Heart right ventricle (tissue), 16 donors: ENCODE measurements around the gene TRIM66. TPM values are rescaled to one million over a fixed set of nuclear protein-coding genes. Genes with fewer than 3 reads are reported as not detected.

ENCODE experiments used
- ATAC-seq, 8 donors: fragments of 200-7000 bp; cut with Tn5 transposase; one replicate each; pipeline ENCODE4 v1.9.1; 2020; ENCODE audit warnings: mild to moderate bottlenecking in 8 of 8, moderate library complexity in 8 of 8, moderate number of reproducible peaks in 1 of 8
- DNase-seq, 2 donors: peaks; one replicate each; pipeline ENCODE4 v3.0.0-alpha.2; 2020
- H3K27ac ChIP-seq, 10 donors: fragments of 200-600 bp; sonication (generic) in 2 of 10; one replicate each; pipeline versions ENCODE4 v1.5.0 to v1.8.0; 2020 to 2022; ENCODE audit warnings: mild to moderate bottlenecking in 3 of 10
- H3K27me3 ChIP-seq, 7 donors: fragments of 200-600 bp; one replicate each; pipeline ENCODE4 v1.8.0; 2021 to 2022; ENCODE audit warnings: mild to moderate bottlenecking in 2 of 7
- H3K36me3 ChIP-seq, 9 donors: fragments of 200-600 bp; sonication (generic) in 1 of 9; one replicate each; pipeline versions ENCODE4 v1.5.0 to v1.8.0; 2020 to 2022; ENCODE audit warnings: mild to moderate bottlenecking in 2 of 9
- H3K4me1 ChIP-seq, 9 donors: fragments of 200-600 bp; sonication (generic) in 1 of 9; one replicate each; pipeline versions ENCODE4 v1.5.0 to v1.8.0; 2020 to 2022; ENCODE audit warnings: mild to moderate bottlenecking in 4 of 9
- H3K4me3 ChIP-seq, 10 donors: fragments of 200-600 bp; sonication (generic) in 2 of 10; one replicate each; pipeline versions ENCODE4 v1.5.0 to v1.8.0; 2020 to 2022; ENCODE audit warnings: mild to moderate bottlenecking in 7 of 10, moderate library complexity in 2 of 10
- H3K9me3 ChIP-seq, 11 donors: fragments of 200-600 bp in 10 of 11; sonication (generic) in 2 of 11; one replicate each; pipeline versions ENCODE4 v1.5.0 to v1.8.0; 2013 to 2022; ENCODE audit warnings: mild to moderate bottlenecking in 2 of 11, control low read depth in 1 of 11, moderate library complexity in 1 of 11
- WGBS, 2 donors: extraction: QIAGEN DNeasy Blood & Tissue Kit; methylation state at CpG; one replicate each; pipeline ENCODE4 v1.1.7; 2013; ENCODE audit warnings: inconsistent platforms in 1 of 2; 5-methylcytosine and 5-hydroxymethylcytosine counted together
- intact Hi-C, 10 donors: fragments of 100-400 bp; cut with DNase I; formaldehyde crosslinking; loops; one replicate each; pipeline versions ENCODE4 v1.11.1 to v1.14.2; 2022
- polyA plus RNA-seq, 2 donors: library from polyadenylated mRNA; stranded (reverse); fragments of 200-250 nt; gene quantifications; one replicate each; pipeline ENCODE4 v1.2.3, GENCODE V29; 2013
- total RNA-seq, 10 donors: library from RNA; stranded (reverse); fragmentation: NEBNext Ultra II Directional in 3 of 10; extraction: Animal tissue kit (Norgen Biotek cat#: 25700) in 3 of 10; gene quantifications; one replicate each; pipeline versions ENCODE4 v1.2.1 to v1.2.4, GENCODE V29; 2021 to 2023
- TF ChIP-seq, protein P1 (sequence below), 9 donors: fragments of 200-600 bp; sonication (generic) in 2 of 9; IDR thresholded peaks; one replicate each; pipeline versions ENCODE4 v1.5.0 to v1.8.0; 2021 to 2022; ENCODE audit warnings: antibody characterized with exemption in 9 of 9, mild to moderate bottlenecking in 5 of 9, moderate library complexity in 1 of 9
- donor health status: Arrhythmogenic right ventricular cardiomyopathy.
- donor health status: ischemic (EF 13 %, LVEDD 7.1; RV severe dilation, severe dysfunction).
- donor health status: healthy with polysubstance abuse.
- donor health status: DM: no; HTN: yes; CAD: no.
- donor health status: DM: no; HTN: no; CAD: no.
- donor health status: ischemic (EF 25% LVEDD 6.9; RV normal size, moderate dysfunction).
- donor health status: ischemic (EF 25% LVEDD 5.7; RV mildly dilated, moderate dysfunction).
- donor health status: healthy.
- donor health status: DM: yes; HTN: yes; CAD: no.
- donor health status: Ischemic cardiomyopathy.
- donor health status: ischemic (EF 35%, LVEDD 5.7; RV mildly dilated, moderate dysfunction).
- donor health status: nonischemic (EF 11% LVEDD 7.7; RV severe dilation, severe dysfunction).
- donor health status: DM: yes; HTN: yes; CAD: no.
- donor health status: PGD.
- donor health status: ischemic (EF 29% LVEDD 5.4; RV normal size, mild dysfunction).
- donor health status: nonischemic (EF 23%, LVEDD 6.1; RV moderate dilation, normal function).

TRIM66 gene
- total and polyA plus RNA-seq, 12 donors, result 0.33 to 7.4 (median 2.8) TPM

DNA sequence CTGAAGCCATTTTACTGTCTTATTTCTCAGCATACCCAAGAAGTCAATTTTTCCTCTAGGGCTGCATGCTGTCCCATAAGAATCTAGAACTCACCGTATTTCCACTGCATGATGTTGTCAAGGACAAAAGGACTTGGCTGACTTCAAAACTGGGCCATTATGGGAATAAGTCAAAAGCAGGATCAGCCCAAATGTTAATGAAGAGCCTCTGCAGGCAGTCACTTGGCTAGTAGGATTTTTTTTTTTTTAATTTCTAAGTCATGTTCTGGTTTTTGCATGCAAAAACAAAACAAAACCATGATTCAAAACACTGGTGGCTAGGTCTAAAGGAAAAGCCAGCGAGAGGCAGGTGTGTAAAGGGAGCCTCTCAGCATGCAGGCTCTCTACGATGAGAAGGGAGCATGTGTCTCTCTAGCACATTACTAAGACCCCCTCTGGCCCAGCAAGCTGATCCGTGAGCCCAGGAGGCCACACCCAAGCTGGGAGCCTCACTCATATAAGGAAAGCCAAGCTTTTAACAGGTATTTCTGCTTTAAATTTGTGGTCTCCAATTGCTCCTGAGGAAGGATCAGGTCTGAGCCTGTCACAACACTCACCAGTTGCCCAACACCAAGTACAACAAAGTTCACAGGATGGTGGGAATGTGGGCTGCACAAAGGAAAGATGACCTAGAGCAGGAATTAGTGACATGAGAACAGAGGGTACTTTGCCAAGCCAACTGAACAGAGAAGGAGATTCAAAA, 67.0 kb downstream of the TRIM66 start:
- Histone ChIP-seq H3K4me3 (no peak overlapping the region), H3K4me1 (peaks cover 0 to 7% (median 0%) of the 10 kb centered on the region in 9 donors), H3K36me3 (peaks cover 0 to 58% (median 6%) of the 10 kb centered on the region in 9 donors), H3K9me3 (no peaks in the 10 kb centered on the region), H3K27ac (no peak overlapping the region), H3K27me3 (no peaks in the 10 kb centered on the region)
- intact Hi-C loops, result no loop called here
- ATAC-seq, result no peak
- DNase-seq, result no peak
- WGBS, 2 donors, result 93 to 95% methylated on average over 4 of the region's 4 CpGs
- TF ChIP-seq, protein P1, sequence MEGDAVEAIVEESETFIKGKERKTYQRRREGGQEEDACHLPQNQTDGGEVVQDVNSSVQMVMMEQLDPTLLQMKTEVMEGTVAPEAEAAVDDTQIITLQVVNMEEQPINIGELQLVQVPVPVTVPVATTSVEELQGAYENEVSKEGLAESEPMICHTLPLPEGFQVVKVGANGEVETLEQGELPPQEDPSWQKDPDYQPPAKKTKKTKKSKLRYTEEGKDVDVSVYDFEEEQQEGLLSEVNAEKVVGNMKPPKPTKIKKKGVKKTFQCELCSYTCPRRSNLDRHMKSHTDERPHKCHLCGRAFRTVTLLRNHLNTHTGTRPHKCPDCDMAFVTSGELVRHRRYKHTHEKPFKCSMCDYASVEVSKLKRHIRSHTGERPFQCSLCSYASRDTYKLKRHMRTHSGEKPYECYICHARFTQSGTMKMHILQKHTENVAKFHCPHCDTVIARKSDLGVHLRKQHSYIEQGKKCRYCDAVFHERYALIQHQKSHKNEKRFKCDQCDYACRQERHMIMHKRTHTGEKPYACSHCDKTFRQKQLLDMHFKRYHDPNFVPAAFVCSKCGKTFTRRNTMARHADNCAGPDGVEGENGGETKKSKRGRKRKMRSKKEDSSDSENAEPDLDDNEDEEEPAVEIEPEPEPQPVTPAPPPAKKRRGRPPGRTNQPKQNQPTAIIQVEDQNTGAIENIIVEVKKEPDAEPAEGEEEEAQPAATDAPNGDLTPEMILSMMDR (IDR thresholded peaks at IDR 0.05), result no peak

DNA sequence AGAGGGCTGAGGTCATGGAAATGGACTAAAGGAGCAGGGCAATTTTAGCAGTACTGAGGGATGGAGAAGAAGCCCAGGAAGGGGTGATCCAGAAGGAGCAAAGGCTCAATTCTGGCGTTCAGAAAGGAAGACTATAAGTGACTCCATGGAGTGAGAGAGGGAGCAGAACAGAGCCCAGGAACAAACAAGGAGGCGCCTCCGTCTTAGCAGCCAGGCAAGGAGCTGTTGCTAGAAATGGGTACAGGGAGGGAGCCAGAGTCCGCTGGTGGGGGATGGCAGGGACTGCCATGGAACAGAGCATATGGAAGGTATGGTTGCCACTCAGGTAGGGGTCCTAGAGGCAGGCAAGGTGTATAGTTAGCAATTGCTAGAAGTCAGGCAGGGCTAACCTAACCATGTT, 68.0 kb downstream of the TRIM66 start:
- Histone ChIP-seq H3K9me3 (no peaks in the 10 kb centered on the region), H3K36me3 (peaks cover 0 to 49% (median 6%) of the 10 kb centered on the region in 9 donors), H3K27ac (no peak overlapping the region), H3K4me3 (no peak overlapping the region), H3K27me3 (no peaks in the 10 kb centered on the region), H3K4me1 (peaks cover 0 to 7% (median 0%) of the 10 kb centered on the region in 9 donors)
- no peak for ATAC-seq
- TF ChIP-seq, protein P1 (IDR thresholded peaks at IDR 0.05), result no peak
- no peak for DNase-seq
- intact Hi-C loops, result no loop called here
- 91 to 94% methylated on average over 4 of the region's 4 CpGs for WGBS, 2 donors

GRCh38 chr11:8613036-8613435, 69.4 kb downstream of the TRIM66 start:
- WGBS, 2 donors, result 83 to 85% methylated on average over 1 of the region's 1 CpG
- intact Hi-C loops, result no loop called here

GRCh38 chr11:8612522-8612921, 69.9 kb downstream of the TRIM66 start:
- Histone ChIP-seq H3K27ac (no peak overlapping the region), H3K9me3 (no peaks in the 10 kb centered on the region), H3K36me3 (peaks cover 0 to 30% (median 4%) of the 10 kb centered on the region in 9 donors), H3K4me1 (peaks cover 0 to 7% (median 0%) of the 10 kb centered on the region in 9 donors), H3K27me3 (no peaks in the 10 kb centered on the region), H3K4me3 (no peak overlapping the region)
- DNase-seq (no peak), ATAC-seq (no peak)
- TF ChIP-seq, protein P1 (IDR thresholded peaks at IDR 0.05), result no peak
- intact Hi-C loops, result no loop called here
- 83 to 88% methylated on average over 5 of the region's 5 CpGs for WGBS, 2 donors

More at GRCh38 chr11:8613036-8613435, 69.4 kb downstream of the TRIM66 start:
- Histone ChIP-seq H3K9me3 (no peaks in the 10 kb centered on the region), H3K27ac (no peak overlapping the region), H3K4me1 (peaks cover 0 to 7% (median 0%) of the 10 kb centered on the region in 9 donors), H3K36me3 (peaks cover 0 to 35% (median 6%) of the 10 kb centered on the region in 9 donors), H3K27me3 (no peaks in the 10 kb centered on the region), H3K4me3 (no peak overlapping the region)
- TF ChIP-seq, protein P1 (IDR thresholded peaks at IDR 0.05), result no peak
- ATAC-seq (no peak), DNase-seq (no peak)
